SK-N-SH (cell line): ENCODE data around the gene SAA1. TPM values are rescaled to one million over a fixed set of nuclear protein-coding genes. Genes with fewer than 3 reads are reported as not detected.

Experiments
- CTCF ChIA-PET: fragments of 300-600, 350-600 bp; formaldehyde crosslinking; extraction: SDS; loops from one replicate; lab custom pipeline; 2021; lab: Yijun Ruan, JAX
- POLR2A ChIA-PET: fragments of 350-600 bp; sonication (Branson Sonifier 250); formaldehyde crosslinking; extraction: SDS; loops from one replicate; lab custom pipeline; 2020; ENCODE audit warnings: antibody characterized with exemption, inconsistent platforms; lab: Yijun Ruan, JAX
- DNase-seq: peaks from one replicate; pipeline ENCODE4 v3.0.0; 2012
- H2AFZ ChIP-seq: fragments of 200-600 bp; sonication (generic); 2 replicates; pipeline ENCODE4 v1.8.1; 2016; ENCODE audit warnings: antibody characterized with exemption, mild to moderate bottlenecking, low read depth
- H3F3A ChIP-seq: fragments of 200-600 bp; sonication (generic); replicated peaks from 2 replicates; pipeline ENCODE3; 2016; ENCODE audit warnings: antibody characterized with exemption, mild to moderate bottlenecking; ENCODE audit not compliant: insufficient read depth
- H3K27ac ChIP-seq, 2 experiments: fragments of 200-500 bp in 1 of 2; fragments of 200-600 bp in 1 of 2; sonication (Bioruptor generic) in 1 of 2; sonication (generic), shearing (Covaris generic) in 1 of 2; 2 replicates each; pipeline versions ENCODE4 v1.5.1 to v1.6.1; 2014 to 2016; ENCODE audit warnings: low read depth in 2 of 2, inconsistent platforms in 1 of 2, low read length in 1 of 2, mild to moderate bottlenecking in 1 of 2, mixed read lengths in 1 of 2
- H3K27me3 ChIP-seq: fragments of 200-600 bp; sonication (generic), shearing (Covaris generic); 2 replicates; pipeline ENCODE4 v1.6.1; 2016; ENCODE audit warnings: mixed run types; ENCODE audit not compliant: insufficient read depth
- H3K36me3 ChIP-seq, 2 experiments: fragments of 200-500 bp in 1 of 2; fragments of 200-600 bp in 1 of 2; sonication (Bioruptor generic) in 1 of 2; sonication (generic) in 1 of 2; replicated peaks in 1 of 2; 2 replicates each; pipeline versions ENCODE3 to v1.5.1; 2014 to 2016; ENCODE audit warnings: low read length in 1 of 2, mild to moderate bottlenecking in 1 of 2; ENCODE audit not compliant: insufficient read depth in 2 of 2, control insufficient read depth in 1 of 2
- H3K4me1 ChIP-seq, 2 experiments: fragments of 200-500 bp in 1 of 2; fragments of 200-600 bp in 1 of 2; sonication (Bioruptor generic) in 1 of 2; sonication (generic), shearing (Covaris generic) in 1 of 2; 2 replicates each; pipeline versions ENCODE4 v1.5.1 to v1.6.1; 2014 to 2016; ENCODE audit warnings: low read depth in 1 of 2, low read length in 1 of 2, mixed run types in 1 of 2; ENCODE audit not compliant: insufficient read depth in 2 of 2, control insufficient read depth in 1 of 2
- H3K4me2 ChIP-seq: fragments of 200-600 bp; sonication (generic), shearing (Covaris generic); 2 replicates; pipeline ENCODE4 v1.6.1; 2017; ENCODE audit warnings: mixed run types
- H3K4me3 ChIP-seq, 2 experiments: fragments of 200-500 bp in 1 of 2; fragments of 200-600 bp in 1 of 2; sonication (Bioruptor generic) in 1 of 2; sonication (generic), shearing (Covaris generic) in 1 of 2; 2 replicates each; pipeline versions ENCODE4 v1.5.1 to v1.8.1; 2014 to 2016; ENCODE audit warnings: low read depth in 2 of 2, inconsistent platforms in 1 of 2, low read length in 1 of 2, mild to moderate bottlenecking in 1 of 2, mixed read lengths in 1 of 2, moderate library complexity in 1 of 2
- H3K79me2 ChIP-seq: fragments of 200-600 bp; sonication (generic); 2 replicates; pipeline ENCODE4 v1.8.1; 2017; ENCODE audit warnings: mild to moderate bottlenecking; ENCODE audit not compliant: insufficient read depth
- H3K9ac ChIP-seq: fragments of 200-600 bp; sonication (generic); 2 replicates; pipeline ENCODE4 v1.6.1; 2017; ENCODE audit warnings: mixed run types
- H3K9me2 ChIP-seq: fragments of 200-600 bp; sonication (generic); 2 replicates; pipeline ENCODE4 v1.6.1; 2017; ENCODE audit warnings: mixed run types
- H3K9me3 ChIP-seq: fragments of 200-600 bp; sonication (generic); 2 replicates; pipeline ENCODE4 v1.6.1; 2017; ENCODE audit warnings: mixed run types, mild to moderate bottlenecking, moderate library complexity
- H4K20me1 ChIP-seq: fragments of 200-600 bp; sonication (generic); 2 replicates; pipeline ENCODE4 v1.6.1; 2017; ENCODE audit warnings: mild to moderate bottlenecking, mixed run types; ENCODE audit not compliant: insufficient read depth
- CHD2 ChIP-seq: fragments of 150-350 bp; IDR thresholded peaks from 2 replicates; pipeline ENCODE4 v1.6.1; 2018; ENCODE audit warnings: low read length; ENCODE audit not compliant: partially characterized antibody
- EP300 ChIP-seq, 2 experiments: IDR thresholded peaks; 2 replicates each; pipeline versions ENCODE4 v1.4.0 to v1.6.1; 2012; ENCODE audit warnings: borderline replicate concordance in 1 of 2, low read depth in 1 of 2, low read length in 1 of 2
- FOXJ3 ChIP-seq: sonication (generic); formaldehyde crosslinking; IDR thresholded peaks from 2 replicates; pipeline ENCODE4 v1.5.1; 2020; ENCODE audit warnings: mild to moderate bottlenecking, missing genetic modification reagents
- IRF3 ChIP-seq: fragments of 150-350 bp; IDR thresholded peaks from 2 replicates; pipeline ENCODE4 v1.6.1; 2016; ENCODE audit warnings: mild to moderate bottlenecking, low read depth, low read length
- MAX ChIP-seq: IDR thresholded peaks from 2 replicates; pipeline ENCODE4 v1.4.0; 2012; ENCODE audit warnings: low read depth
- NRF1 ChIP-seq: IDR thresholded peaks from 2 replicates; pipeline ENCODE4 v1.6.1; 2012; ENCODE audit warnings: low read depth, mild to moderate bottlenecking, low read length
- RFX5 ChIP-seq: IDR thresholded peaks from 2 replicates; pipeline ENCODE4 v1.6.1; 2012; ENCODE audit warnings: mild to moderate bottlenecking, improper control_type of control experiment, low read length
- TAF1 ChIP-seq: IDR thresholded peaks from 2 replicates; pipeline ENCODE4 v1.6.1; 2012; ENCODE audit warnings: low read depth, mild to moderate bottlenecking, low read length, moderate library complexity, borderline replicate concordance
- USF2 ChIP-seq: fragments of 150-350 bp; IDR thresholded peaks from 2 replicates; pipeline ENCODE4 v1.6.1; 2017; ENCODE audit warnings: antibody characterized with exemption, low read length, low read depth, borderline replicate concordance
- YY1 ChIP-seq: IDR thresholded peaks from 2 replicates; pipeline ENCODE4 v1.4.0; 2012; ENCODE audit warnings: low read depth, mild to moderate bottlenecking
- WGBS: methylation state at CpG from one replicate; pipeline ENCODE4 v1.1.6; 2017; ENCODE audit warnings: low lambda C conversion rate; 5-methylcytosine and 5-hydroxymethylcytosine counted together
- polyA plus RNA-seq, 3 experiments: library from polyadenylated mRNA; depleted of rRNA; stranded (reverse); fragments of >200 nt; gene quantifications; 2 replicates each; pipeline ENCODE4 v1.2.3, GENCODE V29; 2012
- small RNA-seq, 7 experiments: library from RNA; depleted of rRNA; stranded (forward); fragments of <200 nt; gene quantifications; one replicate each; pipeline ENCODE3, GENCODE V24; 2012

The SAA1 gene
- polyA plus RNA-seq, 1 of the 3 experiments (the other 2 are of a cell fraction) = not detected

- H3F3A ChIP-seq = peaks cover 11% of the 10 kb centered on the region
- POLR2A ChIA-PET = no interaction called here
- CTCF ChIA-PET = interaction anchor here (0.8 to 1.9 kb wide), 3 partner anchors 8 to 200 kb away, joined by 3 to 7 read pairs (median 6); no protein-coding TSS in a partner anchor
- no peaks in the 10 kb centered on the region for H4K20me1 ChIP-seq
- no peak overlapping the region for H3K27ac ChIP-seq
- TF ChIP-seq CHD2 = no peak
- TF ChIP-seq NRF1 = no peak
- no peak for TF ChIP-seq FOXJ3
- TF ChIP-seq IRF3 = no peak
- no peak for TF ChIP-seq USF2
- no peak for TF ChIP-seq EP300 (IDR thresholded peaks at IDR 0.05; ENCODE audit: borderline replicate concordance in 1 of 2, low read depth in 1 of 2, low read length in 1 of 2)
- TF ChIP-seq YY1 = no peak
- TF ChIP-seq TAF1 = no peak
- no peak overlapping the region for H3K4me2 ChIP-seq
- 97% methylated on average over 2 of the region's 2 CpGs for WGBS
- peaks cover 3 to 14% of the 10 kb centered on the region in 2 experiments; a peak in 3 of 4 replicates for H3K4me1 ChIP-seq
- peaks cover 79% of the 10 kb centered on the region for H3K79me2 ChIP-seq
- no peak overlapping the region for H2AFZ ChIP-seq
- H3K36me3 ChIP-seq = peaks cover 4 to 7% of the 10 kb centered on the region in 2 experiments
- no peaks in the 10 kb centered on the region for H3K9me2 ChIP-seq
- DNase-seq = no peak
- H3K9ac ChIP-seq = no peak overlapping the region
- H3K27me3 ChIP-seq = no peaks in the 10 kb centered on the region
- H3K4me3 ChIP-seq = no peak overlapping the region
- H3K9me3 ChIP-seq = no peaks in the 10 kb centered on the region
Measured at GRCh38 chr11:18315893-18316292, 49.8 kb downstream of the SAA1 start.

GRCh38 chr11:18317551-18317950, 51.5 kb downstream of the SAA1 start:
- no peaks in the 10 kb centered on the region for H3K9me3 ChIP-seq
- no peak overlapping the region for H3K9ac ChIP-seq
- POLR2A ChIA-PET = no interaction called here
- H3K27ac ChIP-seq = no peak overlapping the region
- H2AFZ ChIP-seq = no peak overlapping the region
- no peak overlapping the region for H3K4me2 ChIP-seq
- peaks cover 18% of the 10 kb centered on the region for H3F3A ChIP-seq
- H3K4me3 ChIP-seq = no peak overlapping the region
- CTCF ChIA-PET = no interaction called here
- peaks cover 3 to 10% of the 10 kb centered on the region in 2 experiments; a peak in 3 of 4 replicates for H3K4me1 ChIP-seq
- TF ChIP-seq MAX = no peak
- TF ChIP-seq RFX5 = no peak
- H3K36me3 ChIP-seq = peaks cover 0 to 3% of the 10 kb centered on the region in 2 experiments
- no peak for DNase-seq
- H3K9me2 ChIP-seq = no peaks in the 10 kb centered on the region
- H4K20me1 ChIP-seq = no peaks in the 10 kb centered on the region
- peaks cover 85% of the 10 kb centered on the region for H3K79me2 ChIP-seq
- no peaks in the 10 kb centered on the region for H3K27me3 ChIP-seq
- 97% methylated on average over 4 of the region's 4 CpGs for WGBS

Small RNA genes within 50 kb of the gene (small RNA-seq; reads per million reads assigned to genes)
- gene RNA5SP333 (0 reads per million in 7 experiments), gene RNA5SP334 (0 reads per million in 7 experiments)

Other genes with a start within 250 kb of the SAA1 start
- gene TPH1, start 220.0 kb upstream of the SAA1 start, polyA plus RNA-seq (2012; rRNA removed) = 0.02 and 0.03 TPM in 2 replicates
- gene SAAL1, start 160.2 kb upstream of the SAA1 start, polyA plus RNA-seq (2012; rRNA removed) = 17.9 and 19.6 TPM in 2 replicates
- not detected in 2 replicates for gene MRGPRX3, start 133.7 kb upstream of the SAA1 start, polyA plus RNA-seq (2012; rRNA removed)
- not detected in 2 replicates for gene MRGPRX4, start 93.4 kb upstream of the SAA1 start, polyA plus RNA-seq (2012; rRNA removed)
- gene SAA4, start 29.5 kb upstream of the SAA1 start, polyA plus RNA-seq (2012; rRNA removed) = not detected in 2 replicates
- gene SAA2, start 17.6 kb upstream of the SAA1 start, polyA plus RNA-seq (2012; rRNA removed) = not detected in 2 replicates
- 8.2 and 10.8 TPM in 2 replicates for gene HPS5, start 55.9 kb downstream of the SAA1 start, polyA plus RNA-seq (2012; rRNA removed)
- gene GTF2H1, start 56.3 kb downstream of the SAA1 start, polyA plus RNA-seq (2012; rRNA removed) = 31.2 and 40.4 TPM in 2 replicates
- gene LDHA, start 128.3 kb downstream of the SAA1 start, polyA plus RNA-seq (2012; rRNA removed) = 524 and 592 TPM in 2 replicates
- not detected in 2 replicates for gene LDHC, start 146.1 kb downstream of the SAA1 start, polyA plus RNA-seq (2012; rRNA removed)
- gene LDHAL6A, start 189.6 kb downstream of the SAA1 start, polyA plus RNA-seq (2012; rRNA removed) = not detected in 2 replicates